ENCODE data around the gene DRD2.
"Not testable (repeated sequence)": the region's sequence is repeated elsewhere in the genome, so short reads cannot be mapped to it uniquely, and the experiment has no call there.

The DRD2 gene

GRCh38 chr11:113475160-113475761, at the start of gene DRD2:
DRD2 (minus strand) TSS chr11:113475398; CDS start chr11:113424651, 50,747 bp downstream.
- no peak for DNase-seq (ENCODE audit: low read depth)
- no peak for TF ChIP-seq CTCF (IDR thresholded peaks at IDR 0.05; ENCODE audit: control insufficient read depth, insufficient read depth, low read depth, low read length, missing control alignments)
- H3K4me3 ChIP-seq (ENCODE audit: control insufficient read depth, low read depth, low read length), result no peak within 1 kb of the TSS

GRCh38 chr11:113523906-113524305, 48.7 kb upstream of the DRD2 start:
- H3K4me3 ChIP-seq (ENCODE audit: control insufficient read depth, low read depth, low read length); DNase-seq (ENCODE audit: low read depth): not testable (repeated sequence)

GRCh38 chr11:113521737-113522517, 46.7 kb upstream of the DRD2 start:
- DNase-seq (ENCODE audit: low read depth), result no peak
- H3K4me3 ChIP-seq (ENCODE audit: control insufficient read depth, low read depth, low read length), result no peak overlapping the region
- no peak for TF ChIP-seq CTCF (IDR thresholded peaks at IDR 0.05; ENCODE audit: control insufficient read depth, insufficient read depth, low read depth, low read length, missing control alignments)

GRCh38 chr11:113519989-113520613, 44.9 kb upstream of the DRD2 start:
- no peak for TF ChIP-seq CTCF (IDR thresholded peaks at IDR 0.05; ENCODE audit: control insufficient read depth, insufficient read depth, low read depth, low read length, missing control alignments)
- H3K4me3 ChIP-seq (ENCODE audit: control insufficient read depth, low read depth, low read length), result no peak overlapping the region
- DNase-seq (ENCODE audit: low read depth), result no peak

- no peak overlapping the region for H3K4me3 ChIP-seq (ENCODE audit: control insufficient read depth, low read depth, low read length)
- no peak for TF ChIP-seq CTCF (IDR thresholded peaks at IDR 0.05; ENCODE audit: control insufficient read depth, insufficient read depth, low read depth, low read length, missing control alignments)
- DNase-seq (ENCODE audit: low read depth), result no peak
These were observed 43.7 kb upstream of the DRD2 start for GRCh38 chr11:113518716-113519495.

- H3K4me3 ChIP-seq (ENCODE audit: control insufficient read depth, low read depth, low read length), result no peak overlapping the region
- DNase-seq (ENCODE audit: low read depth), result no peak
- TF ChIP-seq CTCF (IDR thresholded peaks at IDR 0.05; ENCODE audit: control insufficient read depth, insufficient read depth, low read depth, low read length, missing control alignments), result no peak
These were observed 42.2 kb upstream of the DRD2 start for GRCh38 chr11:113517361-113517760.
